ENCODE results near the gene VIPR2.

The VIPR2 gene

GRCh38 chr7:158979635-158980351 is 164.9 kb downstream of the VIPR2 start:
- no peak for DNase-seq

DNA sequence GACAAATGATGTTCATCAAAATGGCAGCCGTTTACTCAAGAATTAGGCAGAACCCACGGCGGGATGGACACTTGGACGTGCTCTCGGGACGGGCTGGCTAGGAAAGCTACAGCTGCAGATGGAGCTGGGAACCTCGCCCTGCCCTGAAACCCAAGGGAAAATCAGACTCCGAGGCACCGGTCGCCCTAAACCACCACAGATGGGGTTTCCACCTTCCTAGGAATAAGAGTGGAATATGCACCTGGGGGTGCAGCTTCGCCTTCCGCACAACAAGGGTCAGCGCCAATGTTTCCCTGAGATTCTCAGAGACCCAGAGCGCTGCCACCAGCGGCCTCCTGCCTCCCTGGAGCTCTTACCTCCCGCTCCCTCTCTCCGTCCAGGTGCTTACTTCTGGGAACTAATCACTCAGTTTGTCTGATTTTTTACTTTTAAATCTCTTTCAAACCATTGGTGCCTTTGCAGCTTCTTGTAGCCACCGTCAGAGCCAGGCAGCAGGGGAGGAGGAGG is 165.6 kb downstream of the VIPR2 start:
- DNase-seq = no peak
